ENCODE data around the gene TRIP13. TPM values are rescaled to one million over a fixed set of nuclear protein-coding genes. Genes with fewer than 3 reads are reported as not detected.
A peak's percentile ranks its signal among the peaks of the same experiment; 100 is the strongest.

TRIP13 gene
- total RNA-seq, 1 experiment from 2014 or later: 21.4 TPM

GRCh38 chr5:955886-956761 is 63.4 kb downstream of the TRIP13 start:
- no peaks in the 10 kb centered on the region for H3K36me3 Mint-ChIP-seq (ENCODE audit: insufficient read depth, unreplicated experiment)
- BruUV-seq (replicated peaks): no TSS peak
- CTCF ChIA-PET: interaction anchor here (0.7 kb wide), 1 partner anchor 21 kb away, joined by 3 read pairs; no protein-coding TSS in a partner anchor
- no peak for DNase-seq (ENCODE audit: unreplicated experiment)
- H3K27me3 Mint-ChIP-seq (ENCODE audit: insufficient read depth, unreplicated experiment): peaks cover 26% of the 10 kb centered on the region
- H3K9me3 Mint-ChIP-seq (ENCODE audit: unreplicated experiment): no peaks in the 10 kb centered on the region
- H3K4me1 Mint-ChIP-seq (ENCODE audit: insufficient read depth, unreplicated experiment): peaks cover 25% of the 10 kb centered on the region
- no peak overlapping the region for H3K4me3 Mint-ChIP-seq (ENCODE audit: unreplicated experiment)
- no peak overlapping the region for H3K27ac Mint-ChIP-seq (ENCODE audit: low read depth, unreplicated experiment)
- TF ChIP-seq CTCF (IDR thresholded peaks at IDR 0.05; ENCODE audit: unreplicated experiment): no peak
- POLR2A ChIA-PET: no interaction called here
- intact Hi-C loops (cut with micrococcal nuclease): no loop called here

GRCh38 chr5:956941-957747 is 64.5 kb downstream of the TRIP13 start:
- CTCF ChIA-PET: interaction anchor here (0.7 kb wide), 1 partner anchor 22 kb away, joined by 3 read pairs; no protein-coding TSS in a partner anchor
- Mint-ChIP-seq H3K4me1 (ENCODE audit: insufficient read depth, unreplicated experiment) (peaks cover 25% of the 10 kb centered on the region), H3K27ac (ENCODE audit: low read depth, unreplicated experiment) (no peak overlapping the region), H3K9me3 (ENCODE audit: unreplicated experiment) (no peaks in the 10 kb centered on the region), H3K4me3 (ENCODE audit: unreplicated experiment) (no peak overlapping the region), H3K27me3 (ENCODE audit: insufficient read depth, unreplicated experiment) (peaks cover 18% of the 10 kb centered on the region), H3K36me3 (ENCODE audit: insufficient read depth, unreplicated experiment) (no peaks in the 10 kb centered on the region)
- no TSS peak for BruUV-seq (replicated peaks)
- POLR2A ChIA-PET: no interaction called here
- intact Hi-C loops (cut with micrococcal nuclease): no loop called here
- peak; percentile 27 for TF ChIP-seq CTCF (IDR thresholded peaks at IDR 0.05; ENCODE audit: unreplicated experiment)
- peak; percentile 74 for DNase-seq (ENCODE audit: unreplicated experiment)

- Mint-ChIP-seq H3K27ac (ENCODE audit: low read depth, unreplicated experiment) (no peak overlapping the region), H3K4me3 (ENCODE audit: unreplicated experiment) (no peak overlapping the region), H3K4me1 (ENCODE audit: insufficient read depth, unreplicated experiment) (peaks cover 25% of the 10 kb centered on the region), H3K27me3 (ENCODE audit: insufficient read depth, unreplicated experiment) (peaks cover 18% of the 10 kb centered on the region), H3K9me3 (ENCODE audit: unreplicated experiment) (no peaks in the 10 kb centered on the region), H3K36me3 (ENCODE audit: insufficient read depth, unreplicated experiment) (no peaks in the 10 kb centered on the region)
- POLR2A ChIA-PET: interaction anchor here (0.6 kb wide), 1 partner anchor 190 kb away, joined by 3 read pairs; no protein-coding TSS in a partner anchor
- no peak for TF ChIP-seq CTCF (IDR thresholded peaks at IDR 0.05; ENCODE audit: unreplicated experiment)
- CTCF ChIA-PET: no interaction called here
- peak; percentile 32 for DNase-seq (ENCODE audit: unreplicated experiment)
- intact Hi-C loops (cut with micrococcal nuclease): no loop called here
- BruUV-seq (replicated peaks): no TSS peak
Measured at GRCh38 chr5:957748-958485, 65.2 kb downstream of the TRIP13 start.

Data from MCF 10A (cell line).